ENCODE measurements around the gene STXBP1. TPM values are rescaled to one million over a fixed set of nuclear protein-coding genes. Genes with fewer than 3 reads are reported as not detected.

The STXBP1 gene
- polyA plus RNA-seq, 5 donors = 41.0 to 50.4 (median 46.0) TPM

DNA sequence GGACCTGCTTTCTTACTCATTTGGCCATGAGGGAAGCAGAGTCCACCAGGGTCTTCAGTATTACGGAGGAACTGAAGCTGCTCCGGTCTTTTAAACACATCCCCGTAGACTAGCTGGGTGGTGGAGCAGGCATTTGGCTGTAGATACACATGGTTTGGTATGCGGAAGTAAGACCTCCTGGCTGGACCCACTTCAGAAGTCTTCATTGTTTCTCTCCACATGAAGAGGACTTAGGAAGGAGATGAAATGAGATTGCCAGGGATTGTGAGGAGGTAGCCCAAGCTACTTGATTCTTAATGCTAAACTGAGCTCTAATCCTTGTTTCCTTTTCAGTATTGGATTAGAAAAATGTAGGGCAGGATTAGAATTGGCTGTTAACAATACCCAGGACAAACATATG lies 32.9 kb downstream of the STXBP1 start:
- no peak for DNase-seq

DNA sequence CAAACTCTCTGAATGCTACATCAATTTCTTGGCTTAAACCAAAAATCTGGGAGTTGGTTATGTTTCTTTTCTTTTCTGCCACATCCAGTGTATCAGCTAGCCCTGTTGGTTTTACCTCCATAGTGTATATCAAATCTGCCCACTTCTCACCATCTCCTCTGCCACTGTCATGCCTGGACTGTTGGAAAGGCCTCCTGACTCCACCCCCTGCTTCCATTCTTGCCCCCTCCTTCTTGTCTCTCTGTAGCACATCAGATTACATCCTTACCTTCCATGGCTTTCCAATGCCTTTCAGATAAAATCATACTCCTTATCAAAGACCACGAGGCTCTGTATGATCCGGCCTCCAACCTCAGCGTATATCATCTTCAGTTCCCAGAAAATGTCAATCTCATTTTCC lies 35.4 kb downstream of the STXBP1 start:
- DNase-seq = no peak

DNA sequence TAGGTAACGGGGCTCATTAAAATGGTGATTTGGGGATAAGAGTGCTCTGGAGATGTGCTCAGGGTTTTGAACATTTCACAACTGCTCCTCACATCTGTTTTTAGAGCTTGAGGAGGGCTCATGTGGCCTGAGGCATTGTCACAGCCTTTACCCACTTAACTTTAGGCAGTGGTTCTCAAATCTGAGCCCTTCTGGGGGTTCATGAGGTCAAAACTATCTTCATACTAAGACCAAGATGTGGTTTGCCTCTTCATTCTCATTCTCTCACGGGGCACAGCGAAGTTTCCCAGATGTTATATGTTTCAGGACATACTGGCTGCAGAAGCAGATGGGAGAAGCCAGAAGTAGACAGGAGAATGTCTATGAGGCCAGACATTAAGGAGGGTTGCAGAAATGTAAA lies 38.4 kb downstream of the STXBP1 start:
- DNase-seq = no peak

DNA sequence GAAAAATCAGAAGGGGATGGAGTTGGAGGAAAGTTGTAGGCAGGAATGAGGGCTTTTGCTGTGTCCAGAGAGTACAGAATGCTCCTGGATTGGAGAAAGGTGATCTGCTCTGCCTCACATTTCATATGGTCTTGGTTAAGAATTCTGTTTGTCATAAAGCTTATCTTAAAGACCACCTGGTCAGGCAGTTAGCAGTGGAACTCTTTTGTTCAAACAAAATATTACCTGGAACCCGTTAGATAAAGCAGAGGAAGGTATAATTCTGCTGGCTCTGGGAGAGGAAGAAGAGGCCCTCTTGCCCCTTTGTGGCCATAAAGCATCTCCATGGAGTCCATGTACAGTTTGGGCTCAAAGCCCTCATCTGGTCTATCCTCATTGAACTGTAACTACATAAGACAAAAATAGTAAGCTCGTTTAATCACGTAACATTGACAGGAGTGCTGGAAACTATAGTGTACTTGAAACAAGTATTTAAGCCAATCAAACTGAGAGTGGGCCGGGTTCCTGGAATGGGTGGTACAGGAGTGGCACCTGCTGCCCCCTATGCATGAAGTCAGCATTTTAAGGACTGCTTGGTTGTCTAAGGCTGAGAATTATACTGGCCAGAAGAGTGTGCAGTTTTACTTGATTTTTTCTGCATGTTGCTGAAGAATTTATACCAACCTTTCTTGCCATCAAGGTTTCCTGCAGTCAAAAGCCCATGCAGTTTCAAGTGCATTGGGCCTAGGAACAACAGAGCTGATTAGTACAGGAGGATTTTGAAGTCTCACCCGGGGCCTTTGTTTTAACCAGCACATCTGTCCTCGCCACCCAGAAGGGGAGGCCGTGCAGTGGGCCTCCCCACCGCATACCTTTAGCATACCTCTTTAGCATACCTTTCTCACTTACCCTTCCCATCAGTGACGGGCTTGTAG lies 39.9 kb downstream of the STXBP1 start:
- no peak for DNase-seq

DNA sequence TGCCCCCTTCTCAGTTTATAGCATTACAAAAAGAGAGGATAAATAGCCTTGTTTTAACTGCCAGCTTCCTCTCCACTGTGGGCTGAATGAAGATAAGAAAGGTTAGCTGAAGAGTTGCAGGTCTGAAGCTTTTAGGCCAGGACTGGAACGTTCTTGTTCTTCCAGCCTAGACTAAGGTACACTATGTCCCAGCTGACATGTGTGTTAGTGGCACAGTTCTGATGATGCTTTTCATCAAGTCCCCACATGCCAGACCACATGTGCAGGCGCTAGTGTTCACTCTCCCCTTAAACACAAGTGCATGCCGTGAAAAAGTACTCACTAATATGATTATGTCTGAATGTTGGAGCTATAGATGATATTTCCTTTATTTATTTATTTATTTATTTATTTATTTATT lies 40.7 kb downstream of the STXBP1 start:
- DNase-seq = no peak

DNA sequence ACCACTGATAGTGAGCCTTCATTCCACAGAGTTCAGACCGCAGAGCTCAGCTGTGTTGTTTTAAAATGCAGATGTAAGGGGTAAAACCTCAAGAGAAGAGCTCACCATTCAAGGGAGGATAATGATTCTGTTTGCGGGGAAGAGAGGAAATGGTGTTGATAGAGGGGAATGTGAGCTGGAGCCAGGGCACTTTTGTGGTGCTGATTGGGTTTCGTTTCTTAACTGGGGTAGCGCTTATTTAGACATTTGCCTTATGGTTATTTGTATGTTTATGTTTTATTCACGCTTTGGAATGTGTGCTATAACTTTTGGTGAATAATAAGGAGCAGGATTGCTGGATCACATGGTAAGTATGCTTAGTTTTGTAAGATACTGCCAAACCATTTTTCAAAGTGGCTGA lies 42.5 kb downstream of the STXBP1 start:
- no peak for DNase-seq

DNA sequence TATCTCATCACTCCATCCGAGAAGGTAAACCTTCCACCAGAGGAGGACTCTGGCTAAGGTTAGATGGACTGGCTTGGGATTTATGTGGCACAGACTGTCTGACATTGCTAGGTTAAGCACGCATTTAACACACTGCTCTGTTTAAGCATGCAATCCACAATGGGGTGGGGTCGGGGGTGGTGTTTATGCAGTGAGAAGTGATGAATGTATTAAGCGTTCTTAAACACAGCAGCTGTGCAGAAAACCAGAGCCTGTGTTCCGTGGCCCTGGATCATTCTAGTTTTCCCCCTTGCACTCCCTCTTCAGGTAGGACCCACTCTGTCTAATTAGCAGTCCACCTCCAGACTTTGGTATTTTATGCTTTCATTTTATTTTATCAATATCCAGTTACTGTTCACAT lies 46.4 kb downstream of the STXBP1 start:
- DNase-seq = no peak

DNA sequence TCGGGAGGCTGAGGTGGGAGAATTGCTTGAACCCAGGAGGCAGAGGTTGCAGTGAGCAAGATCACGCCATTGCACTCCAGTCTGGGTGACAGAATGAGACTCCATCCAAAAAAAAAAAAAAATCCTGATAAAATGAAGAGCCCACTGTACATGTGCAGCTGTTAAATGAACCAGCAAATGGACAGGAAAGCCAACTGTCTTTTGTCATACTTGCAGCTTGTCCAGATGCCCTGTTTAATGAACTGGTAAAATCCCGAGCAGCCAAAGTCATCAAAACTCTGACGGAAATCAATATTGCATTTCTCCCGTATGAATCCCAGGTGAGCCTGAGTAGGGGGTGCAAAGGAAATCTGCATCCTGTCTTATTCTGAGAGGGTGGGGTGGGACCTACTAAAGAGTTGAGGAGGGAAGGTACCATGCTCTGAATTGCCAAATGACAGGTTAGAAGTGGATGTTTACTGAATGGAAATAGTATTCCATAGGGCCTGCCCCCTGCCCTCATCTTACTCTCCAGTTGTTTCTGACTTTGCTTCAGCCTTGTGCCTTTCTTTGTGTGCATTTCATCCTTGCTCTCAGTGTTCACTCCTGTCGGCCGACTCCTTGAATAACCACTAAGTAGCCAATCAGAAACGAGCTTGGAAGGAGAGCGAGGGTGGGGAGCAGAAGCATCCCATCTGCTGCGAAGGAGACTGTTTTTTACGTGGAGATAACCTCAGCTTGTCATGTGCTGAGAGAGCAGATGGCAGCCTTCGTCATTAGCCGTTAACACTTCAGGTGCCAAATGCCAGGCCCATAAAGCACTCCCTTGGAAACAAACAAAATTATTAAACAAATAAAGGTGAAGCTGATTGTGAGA lies 49.0 kb downstream of the STXBP1 start:
- DNase-seq = no peak

DNA sequence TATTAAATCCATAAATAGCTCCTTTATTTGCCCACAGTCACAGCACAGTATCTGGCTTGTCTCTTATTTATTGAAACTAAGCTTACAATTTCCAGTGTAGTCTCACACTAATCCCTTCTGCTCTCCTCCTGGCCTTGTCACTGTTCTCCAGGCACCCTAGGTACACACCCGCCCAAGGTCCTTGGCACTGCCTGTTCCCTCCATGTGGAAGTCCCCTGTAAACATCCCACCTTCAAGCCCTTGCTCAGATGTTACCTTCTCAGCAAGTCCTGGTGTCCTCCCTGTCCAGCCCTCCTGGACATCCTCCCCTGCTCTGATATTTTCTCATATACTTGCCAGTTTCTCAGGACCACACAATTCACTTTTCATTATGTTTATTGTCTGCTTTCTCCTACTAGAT lies 50.5 kb downstream of the STXBP1 start:
- DNase-seq = no peak

DNA sequence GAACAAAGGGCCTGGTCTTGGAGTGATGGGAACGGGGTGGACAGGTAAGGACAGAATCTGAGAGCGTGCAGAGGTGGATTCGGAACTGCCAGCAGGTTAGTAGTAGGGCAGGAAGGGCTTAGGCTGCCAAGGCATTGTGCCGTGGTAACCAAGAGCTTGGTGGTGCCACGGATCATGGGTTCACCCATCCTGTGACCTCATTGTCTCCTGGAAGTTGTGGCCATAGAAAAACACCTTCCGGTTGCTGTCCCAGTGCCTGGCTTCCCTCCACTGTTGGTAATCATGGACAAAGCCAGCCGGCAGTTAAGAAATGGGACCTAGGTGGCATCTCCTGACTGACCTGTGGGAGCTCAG lies 52.2 kb downstream of the STXBP1 start:
- DNase-seq = no peak

DNA sequence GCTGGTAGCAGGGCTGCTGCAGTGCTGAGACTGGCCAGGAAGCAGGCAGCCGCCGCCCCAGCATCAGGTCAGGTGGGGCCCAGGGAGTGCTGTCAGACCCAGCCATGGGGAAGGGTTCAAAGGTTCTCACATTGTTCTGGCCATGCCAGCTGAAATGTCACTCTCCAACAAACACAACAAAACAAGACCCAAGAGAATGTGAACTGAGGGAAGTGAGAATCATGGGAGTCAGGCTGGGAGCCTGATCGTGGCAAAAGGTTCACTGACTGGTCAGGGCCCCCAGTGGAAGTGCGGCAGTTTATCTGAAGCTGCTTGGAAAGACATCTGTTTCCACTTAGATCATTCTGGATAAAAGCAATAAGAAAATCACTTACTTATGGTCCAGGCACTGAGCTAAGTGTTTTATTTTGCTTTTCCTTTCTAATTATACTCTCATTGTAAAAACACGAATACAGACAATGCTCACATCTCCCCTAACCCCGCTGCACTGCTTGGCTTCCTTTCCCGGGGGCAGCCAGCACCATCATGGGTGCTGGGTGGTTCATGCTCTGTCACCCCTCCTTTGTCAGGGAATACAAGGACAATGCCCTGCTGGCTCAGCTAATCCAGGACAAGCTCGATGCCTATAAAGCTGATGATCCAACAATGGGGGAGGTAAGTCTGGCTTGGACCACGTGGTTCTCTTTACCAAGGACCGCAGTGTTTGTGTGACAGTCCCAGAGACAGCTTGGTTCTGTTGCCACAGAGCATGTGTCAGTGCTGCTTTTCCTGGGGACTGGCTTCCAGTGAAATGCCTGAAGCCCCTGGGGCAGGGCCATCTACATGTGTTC lies 52.8 kb downstream of the STXBP1 start:
- no peak for DNase-seq

DNA sequence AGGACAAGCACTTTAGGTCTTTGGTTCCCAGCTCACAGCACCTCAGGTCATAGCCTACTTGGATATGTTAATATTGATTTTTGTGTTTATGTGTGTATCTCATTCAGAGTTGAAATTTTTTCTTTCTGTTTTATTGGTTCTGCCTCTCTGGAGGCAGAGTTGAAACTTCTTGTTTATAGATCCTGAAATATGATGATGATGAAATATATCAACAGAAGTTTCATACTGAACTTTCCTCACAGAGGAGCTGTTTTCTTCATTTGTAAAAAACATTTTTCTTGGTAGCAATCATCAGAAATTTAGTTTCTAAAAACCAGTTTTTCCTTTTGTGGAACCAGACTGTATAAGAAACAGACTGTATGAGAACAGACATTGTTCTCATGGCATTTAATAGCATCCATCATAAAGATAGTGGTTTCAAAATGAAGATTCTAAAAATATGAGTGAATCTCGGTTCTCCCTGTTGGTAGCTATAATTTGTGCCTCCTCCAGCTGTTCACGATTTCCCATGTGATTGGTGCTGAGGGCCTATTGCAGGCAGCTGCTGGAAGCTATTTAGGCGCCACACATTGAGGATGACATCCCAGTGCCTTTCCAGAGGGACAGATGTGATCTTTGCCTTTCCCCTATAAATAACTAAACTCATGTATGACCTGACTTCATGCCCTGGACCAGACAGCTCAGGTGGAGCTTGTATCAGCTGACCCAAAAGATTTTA lies 55.2 kb downstream of the STXBP1 start:
- DNase-seq = no peak

DNA sequence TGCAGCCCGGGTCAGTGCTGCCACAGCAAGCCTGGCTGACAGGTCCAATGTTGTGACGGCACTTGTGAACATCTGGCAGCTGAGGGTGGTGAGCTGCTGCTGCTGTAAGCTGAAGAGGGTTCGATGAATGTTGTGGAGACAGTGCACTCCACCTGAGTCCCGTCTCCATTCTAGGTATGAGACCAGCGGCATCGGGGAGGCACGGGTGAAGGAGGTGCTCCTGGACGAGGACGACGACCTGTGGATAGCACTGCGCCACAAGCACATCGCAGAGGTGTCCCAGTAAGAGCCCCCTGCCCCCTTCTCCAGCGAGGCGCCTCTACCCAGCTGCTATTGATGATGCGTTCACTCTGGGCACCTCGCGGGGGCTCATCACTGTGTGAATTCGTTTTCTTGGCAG lies 55.8 kb downstream of the STXBP1 start:
- no peak for DNase-seq

DNA sequence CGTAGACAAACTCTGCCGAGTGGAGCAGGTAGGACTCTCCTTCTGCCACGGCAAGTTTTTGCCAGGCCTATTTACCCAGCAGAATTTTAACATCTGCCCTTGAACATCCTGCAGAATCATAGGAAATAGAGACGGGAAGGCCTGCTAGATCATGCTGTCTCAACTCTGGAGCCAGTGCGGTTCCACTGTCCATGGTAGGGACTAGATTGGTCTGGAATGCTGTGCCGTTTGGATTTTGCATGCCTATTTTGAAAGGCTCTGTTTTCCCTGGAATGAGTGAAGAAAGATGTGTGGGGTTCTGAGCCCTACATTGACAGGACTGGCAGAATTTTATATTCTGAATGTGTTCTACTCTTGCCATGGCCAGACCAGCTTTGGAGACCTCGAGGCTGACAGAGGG lies 61.2 kb downstream of the STXBP1 start:
- DNase-seq = no peak

DNA sequence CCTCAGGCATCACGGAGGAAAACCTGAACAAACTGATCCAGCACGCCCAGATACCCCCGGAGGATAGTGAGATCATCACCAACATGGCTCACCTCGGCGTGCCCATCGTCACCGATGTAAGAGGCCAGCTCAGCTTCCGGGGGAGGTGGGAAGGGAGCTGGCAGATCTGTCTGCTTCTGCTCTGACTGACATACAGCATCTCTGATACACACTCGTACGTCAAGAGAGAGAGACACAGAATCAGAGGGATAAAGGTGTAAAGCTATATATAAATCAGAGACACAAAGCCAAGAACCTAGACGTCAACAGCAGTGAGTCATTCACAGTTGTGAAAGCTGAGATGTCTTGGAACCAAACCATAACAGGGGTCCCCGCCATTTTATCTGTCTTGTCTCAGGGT lies 64.6 kb downstream of the STXBP1 start:
- DNase-seq = no peak

DNA sequence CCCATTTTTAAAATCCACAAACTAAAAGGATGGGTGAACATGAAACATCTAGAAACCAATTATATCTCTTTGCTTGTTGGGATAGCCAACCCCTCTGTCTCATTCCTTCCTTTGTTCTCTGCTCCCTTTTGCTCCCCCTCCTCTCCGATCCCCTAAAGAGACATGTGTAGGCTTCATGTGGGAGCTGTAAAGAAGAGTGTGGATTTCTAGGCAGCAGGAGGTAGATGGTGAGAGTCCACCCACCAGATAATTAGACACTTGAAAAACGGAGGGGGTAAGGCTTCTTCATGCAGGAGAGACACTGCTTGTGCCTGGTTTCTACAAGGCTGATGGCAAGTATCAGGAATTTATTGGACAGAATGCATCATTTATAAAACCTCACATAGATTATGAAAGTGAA lies 67.4 kb downstream of the STXBP1 start:
- DNase-seq = no peak

DNA sequence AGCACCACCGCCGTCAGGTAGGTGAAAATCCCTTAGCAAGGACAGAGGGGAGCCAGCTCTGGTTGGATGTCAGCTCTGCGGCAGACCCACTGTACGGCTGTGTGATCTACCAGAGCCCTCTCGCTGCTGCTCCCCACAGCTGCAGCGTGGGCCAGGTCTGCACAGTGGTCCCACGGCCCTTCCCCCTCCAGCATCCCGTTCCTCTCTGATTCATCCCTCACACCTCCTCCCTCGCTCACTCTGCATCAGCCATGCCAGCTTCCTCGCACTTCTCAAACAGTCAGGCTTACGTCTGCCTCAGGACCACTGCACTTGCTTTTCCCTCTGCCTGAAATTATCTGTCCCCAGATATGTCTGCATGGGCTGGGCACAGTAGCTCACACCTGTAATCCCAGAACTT lies 68.1 kb downstream of the STXBP1 start:
- no peak for DNase-seq

DNA sequence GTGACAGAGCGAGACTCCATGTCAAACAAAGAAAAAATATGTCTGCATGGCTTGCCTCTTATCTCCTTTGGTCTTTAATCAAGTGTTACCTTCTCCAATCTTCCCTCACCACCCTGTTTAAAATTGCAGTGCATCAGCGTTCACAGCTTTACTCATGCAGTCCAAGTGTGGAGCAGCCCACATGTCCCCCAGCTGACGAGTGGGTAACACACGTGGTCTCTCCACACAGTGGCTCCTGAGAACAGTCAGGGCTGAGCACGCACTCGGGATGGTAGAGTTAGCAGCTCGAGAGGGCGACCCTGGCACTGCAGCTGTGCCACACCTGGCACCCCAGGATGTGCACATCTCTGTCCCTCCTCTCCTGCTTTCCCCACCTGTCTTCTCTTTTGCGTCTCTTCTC lies 68.8 kb downstream of the STXBP1 start:
- DNase-seq = no peak

DNA sequence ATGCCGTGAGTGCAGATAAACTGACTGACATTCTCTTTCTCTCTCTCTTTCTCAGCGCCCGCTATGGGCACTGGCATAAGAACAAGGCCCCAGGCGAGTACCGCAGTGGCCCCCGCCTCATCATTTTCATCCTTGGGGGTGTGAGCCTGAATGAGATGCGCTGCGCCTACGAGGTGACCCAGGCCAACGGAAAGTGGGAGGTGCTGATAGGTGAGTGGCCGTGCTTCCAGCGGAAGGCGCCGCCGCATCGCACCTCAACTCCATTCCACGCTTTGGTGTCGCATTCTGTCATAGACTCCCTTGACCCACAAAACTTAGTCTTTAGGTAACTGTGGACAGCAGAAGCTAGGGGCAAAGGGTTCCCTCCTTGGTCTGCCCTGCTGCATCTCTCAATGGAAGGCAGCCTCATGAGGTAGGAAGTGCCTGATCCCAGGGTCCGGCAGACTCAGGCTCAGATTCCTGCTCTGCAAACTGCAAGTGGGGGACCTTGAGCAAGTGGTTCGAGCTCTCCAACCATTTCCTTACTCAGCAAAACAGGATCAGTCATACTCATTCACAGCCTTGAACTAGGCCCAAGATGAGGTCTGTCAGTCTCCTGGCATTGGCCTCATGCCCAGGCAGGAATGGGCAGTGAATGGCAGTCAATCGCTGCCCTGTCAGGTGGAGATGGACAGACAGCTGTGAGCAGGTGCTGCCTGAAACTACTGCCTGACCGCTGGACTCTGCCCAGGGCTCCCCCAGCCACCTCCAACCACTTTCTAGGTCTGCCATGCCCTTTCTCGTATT lies 70.5 kb downstream of the STXBP1 start:
- no peak for DNase-seq

DNA sequence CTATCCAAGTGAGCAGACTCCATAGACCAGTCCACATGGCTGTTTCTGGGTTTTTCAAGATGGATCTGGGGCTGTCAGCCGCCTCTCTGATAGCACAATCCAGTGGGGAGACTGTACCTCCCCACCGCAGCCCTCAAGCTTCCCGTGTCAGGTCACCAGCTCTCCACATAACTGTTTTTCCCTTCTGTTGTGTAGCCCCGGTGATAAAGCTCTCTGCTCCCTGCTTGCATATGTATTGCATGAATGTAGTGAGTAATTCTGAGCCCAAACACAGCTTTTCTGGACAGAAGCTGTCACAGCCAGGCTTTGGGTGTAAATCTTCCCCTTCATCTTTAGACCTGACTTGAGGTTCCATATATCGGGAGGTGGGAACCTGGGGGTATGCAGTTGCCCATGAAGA lies 71.6 kb downstream of the STXBP1 start:
- no peak for DNase-seq

DNA sequence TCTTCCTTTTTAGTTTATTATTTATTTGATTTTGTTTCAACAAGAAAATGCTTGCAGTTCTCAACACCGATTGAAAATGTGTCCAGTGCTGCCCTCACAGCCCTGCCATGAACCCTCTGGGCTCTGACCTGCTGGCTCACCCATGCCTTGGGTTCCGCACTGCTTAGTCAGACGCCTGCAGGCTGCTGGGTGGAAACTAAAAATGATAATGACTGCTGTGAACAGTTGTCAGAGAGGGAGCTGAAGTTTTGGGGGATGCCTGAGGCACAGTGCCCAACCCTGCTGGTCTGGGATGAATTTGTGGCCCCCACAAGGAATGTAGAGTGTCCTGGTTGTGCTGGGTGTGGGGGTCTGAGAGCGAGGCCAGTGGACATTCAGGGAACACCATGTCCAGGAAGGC lies 72.5 kb downstream of the STXBP1 start:
- DNase-seq = no peak
